Measurements from ENCODE around the gene PLCB3. TPM values are rescaled to one million over a fixed set of nuclear protein-coding genes. Genes with fewer than 3 reads are reported as not detected.

Gene PLCB3
- 65.0 and 68.5 TPM in 2 replicates for total RNA-seq

GRCh38 chr11:64251016-64251752, at the start of gene PLCB3:
Gene PLCB3, plus strand, starts transcription at chr11:64251530. Its CDS starts 120 bp downstream, at chr11:64251650.

GRCh38 chr11:64206457-64207255, 44.7 kb upstream of the PLCB3 start, which contains the start of gene FERMT3:
Gene FERMT3, plus strand, starts transcription at chr11:64206721. Its CDS starts 644 bp downstream, at chr11:64207365.

GRCh38 chr11:64225608-64226506, 25.5 kb upstream of the PLCB3 start, which contains the start of the genes NUDT22 and TRPT1:
Gene NUDT22, plus strand, starts transcription at chr11:64226274. Its CDS starts 379 bp downstream, at chr11:64226653.
Gene TRPT1, minus strand, starts transcription at chr11:64226186. Its CDS starts 326 bp downstream, at chr11:64225860.

GRCh38 chr11:64230171-64230984, 21.0 kb upstream of the PLCB3 start, which contains the start of gene DNAJC4:
Gene DNAJC4, plus strand, starts transcription at chr11:64230548. Its CDS starts 307 bp downstream, at chr11:64230855.

DNA sequence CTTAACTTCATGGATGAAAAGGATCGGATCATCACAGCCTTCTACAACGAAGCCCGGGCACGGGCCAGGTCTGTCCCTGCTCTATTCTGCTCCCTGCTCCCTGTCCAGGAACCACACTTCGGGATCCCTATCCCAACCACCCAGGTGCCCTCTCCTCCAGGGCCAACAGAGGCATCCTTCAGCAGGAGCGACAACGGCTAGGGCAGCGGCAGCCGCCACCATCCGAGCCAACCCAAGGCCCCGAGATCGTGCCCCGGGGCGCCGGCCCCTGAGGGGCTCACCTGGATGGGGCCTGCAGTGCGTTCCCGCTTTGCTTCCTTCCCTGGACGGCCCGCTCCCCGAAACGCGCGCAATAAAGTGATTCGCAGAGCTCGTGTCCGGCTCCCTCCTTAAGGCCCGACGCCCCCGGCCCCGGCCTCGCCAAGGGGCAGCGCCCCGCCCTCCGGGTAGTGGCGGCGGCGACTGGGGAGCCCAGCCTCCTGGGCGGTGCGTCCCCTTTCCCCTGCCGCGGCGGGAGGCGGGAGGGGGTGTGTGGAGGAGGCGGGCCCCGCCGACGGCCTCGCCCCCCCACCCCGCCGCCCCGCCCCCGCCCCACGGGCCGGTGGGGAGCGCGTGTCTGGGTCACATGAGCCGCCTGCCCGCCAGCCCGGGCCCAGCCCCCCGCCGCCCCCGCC, 17.3 kb upstream of the PLCB3 start, which contains the start of gene VEGFB:
VEGFB (plus strand) TSS at position 672 of the 674 bp plus-strand sequence. CDS start 250 bp downstream, outside the sequence.

GRCh38 chr11:64240435-64241240, 10.7 kb upstream of the PLCB3 start, which contains the start of gene FKBP2:
Gene FKBP2, plus strand, starts transcription at chr11:64241095. Its CDS starts 1,293 bp downstream, at chr11:64242388.

DNA sequence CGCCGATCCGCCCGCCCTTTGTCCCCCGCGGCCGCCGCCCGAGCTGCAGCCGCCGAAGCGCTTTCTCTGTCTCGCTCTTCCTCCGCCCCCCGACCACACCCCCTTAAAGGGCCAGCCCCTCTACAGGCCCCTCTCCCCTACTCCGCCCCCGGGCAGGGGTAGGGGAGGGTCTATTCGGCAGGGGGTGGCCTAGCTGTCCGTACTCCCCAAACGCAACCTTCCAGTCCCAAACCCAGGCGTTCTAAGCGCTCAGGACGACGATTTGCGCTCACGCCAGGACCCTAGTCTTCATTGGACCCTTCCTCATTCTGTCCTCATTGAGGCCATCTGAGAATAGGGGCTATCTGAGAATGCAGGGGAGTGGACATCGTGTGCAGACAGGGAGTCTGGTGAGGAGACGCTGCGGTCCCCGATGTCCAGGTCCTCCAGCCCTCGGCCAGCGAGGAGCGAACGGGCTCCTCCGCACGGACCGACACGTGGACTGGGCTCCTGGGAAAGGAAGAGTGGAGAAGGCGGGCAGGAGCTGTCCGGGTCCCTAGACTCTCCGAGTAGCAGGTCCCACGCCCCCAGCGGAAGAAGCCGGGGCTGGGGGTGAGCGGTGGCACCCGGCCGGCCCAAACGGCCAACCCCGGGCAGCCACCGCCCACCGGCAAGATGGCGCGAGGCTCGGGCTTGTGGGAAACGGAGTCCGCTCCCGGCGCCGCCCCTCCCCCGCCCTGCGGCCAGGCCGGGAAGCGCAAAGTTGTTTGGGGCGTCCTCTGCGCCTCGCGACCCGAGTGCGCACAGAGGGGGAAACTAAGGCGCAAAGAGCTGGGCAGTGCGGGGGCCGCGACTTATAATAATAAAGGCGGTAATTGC, 4.2 kb upstream of the PLCB3 start, which contains the start of gene PPP1R14B:
PPP1R14B (minus strand) TSS at position 73 of the 858 bp plus-strand sequence. CDS start 270 bp downstream, outside the sequence.

GRCh38 chr11:64284048-64284961, 33.0 kb downstream of the PLCB3 start, which contains the start of gene BAD:
Gene BAD, minus strand, starts transcription at chr11:64284665. Its CDS starts 297 bp downstream, at chr11:64284368.

GRCh38 chr11:64284962-64285884, 33.9 kb downstream of the PLCB3 start, which contains the start of gene GPR137:
Gene GPR137, plus strand, starts transcription at chr11:64285848. Its CDS starts 677 bp downstream, at chr11:64286525.

DNA sequence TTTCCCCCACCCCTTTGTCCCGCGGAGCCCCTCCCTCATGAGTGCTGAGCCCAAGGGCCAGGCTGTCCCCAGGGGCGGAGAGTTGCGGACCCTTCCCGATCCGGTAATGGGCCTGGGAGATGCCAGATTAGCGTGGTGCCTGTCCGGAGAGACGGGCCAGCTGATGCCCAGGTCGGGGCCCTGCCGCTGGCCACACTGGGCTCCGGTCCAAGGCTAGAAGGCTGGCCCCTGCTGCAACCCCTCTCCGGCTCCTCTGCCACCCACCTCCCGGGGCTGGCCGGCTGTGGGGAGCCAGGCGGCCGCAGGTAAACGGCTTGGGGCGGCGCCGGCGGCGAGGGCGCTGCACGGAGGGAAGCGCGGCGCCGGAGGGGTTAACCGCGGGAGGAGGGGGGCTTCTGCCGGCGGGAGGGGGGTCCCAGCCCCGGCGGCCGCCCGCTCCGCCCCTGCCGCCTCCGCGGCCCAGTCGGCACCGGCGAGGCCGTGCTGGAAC, 40.0 kb downstream of the PLCB3 start, which contains the start of gene KCNK4:
KCNK4 (plus strand) TSS at position 41 of the 490 bp plus-strand sequence. CDS start 1,717 bp downstream, outside the sequence.

GRCh38 chr11:64299847-64300648, 48.7 kb downstream of the PLCB3 start, which contains the start of gene CATSPERZ:
Gene CATSPERZ, plus strand, starts transcription at chr11:64300358. Its CDS starts 53 bp downstream, at chr11:64300411.

DNA sequence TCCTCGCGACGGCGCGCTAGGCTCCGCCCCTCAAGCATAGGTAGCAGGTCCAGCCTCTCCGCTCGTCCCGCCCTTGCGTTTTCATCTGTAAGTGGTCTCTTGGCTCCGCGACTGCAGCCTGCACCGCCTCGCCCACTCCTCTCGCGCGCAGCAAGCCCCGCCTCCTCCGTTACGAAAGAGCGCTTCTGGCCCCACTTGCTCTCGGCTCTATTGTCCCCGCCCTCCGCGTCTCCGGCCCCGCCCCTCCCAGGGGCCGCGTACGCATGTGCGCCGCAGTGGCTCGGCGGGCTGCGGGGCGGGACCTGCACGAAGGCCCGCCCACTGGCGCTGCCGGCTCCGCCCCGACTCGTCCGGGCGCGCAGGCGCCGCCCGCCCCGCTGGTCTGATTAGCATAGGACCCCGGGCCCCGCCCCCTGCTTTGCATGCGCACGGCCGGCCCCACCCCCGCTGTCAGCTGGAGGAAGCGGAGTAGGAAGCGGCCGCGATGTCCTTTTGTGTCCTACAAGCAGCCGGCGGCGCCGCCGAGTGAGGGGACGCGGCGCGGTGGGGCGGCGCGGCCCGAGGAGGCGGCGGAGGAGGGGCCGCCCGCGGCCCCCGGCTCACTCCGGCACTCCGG, 53.9 kb downstream of the PLCB3 start, which contains the start of gene ESRRA:
ESRRA (plus strand) TSS at position 450 of the 616 bp plus-strand sequence. CDS start 1,656 bp downstream, outside the sequence.

GRCh38 chr11:64317325-64317960, 66.1 kb downstream of the PLCB3 start, which contains the start of gene TRMT112:
Gene TRMT112, minus strand, starts transcription at chr11:64317559. Its CDS starts 33 bp downstream, at chr11:64317526.

All from endothelial cell of coronary artery (primary cell).